SJCRH30 (cell line): ENCODE measurements around the gene POU6F2. TPM values are rescaled to one million over a fixed set of nuclear protein-coding genes. Genes with fewer than 3 reads are reported as not detected.
"Not testable (repeated sequence)": the region's sequence is repeated elsewhere in the genome, so short reads cannot be mapped to it uniquely, and the experiment has no call there.

Source experiments
- DNase-seq, 2 experiments: peaks; one replicate each; pipeline ENCODE4 v3.0.0-alpha.2; 2015 to 2020
- H3K27ac ChIP-seq: fragments of 250-450 bp; sonication (Bioruptor Pico); 2 replicates; pipeline ENCODE4 v1.5.1; 2020; ENCODE audit warnings: mild to moderate bottlenecking, moderate library complexity
- H3K27me3 ChIP-seq: fragments of 250-450 bp; sonication (Bioruptor Pico); 2 replicates; pipeline ENCODE4 v1.5.1; 2020; ENCODE audit warnings: mild to moderate bottlenecking, moderate library complexity
- H3K36me3 ChIP-seq: fragments of 250-450 bp; sonication (Bioruptor Pico); 2 replicates; pipeline ENCODE4 v1.5.1; 2020; ENCODE audit warnings: mild to moderate bottlenecking, moderate library complexity
- H3K4me1 ChIP-seq: fragments of 250-450 bp; sonication (Bioruptor Pico); 2 replicates; pipeline ENCODE4 v1.5.1; 2020; ENCODE audit warnings: mild to moderate bottlenecking, moderate library complexity
- H3K4me3 ChIP-seq: fragments of 250-450 bp; sonication (Bioruptor Pico); 2 replicates; pipeline ENCODE4 v1.5.1; 2020; ENCODE audit warnings: mild to moderate bottlenecking, moderate library complexity
- H3K9me3 ChIP-seq: fragments of 250-450 bp; sonication (Bioruptor Pico); replicated peaks from 2 replicates; pipeline ENCODE4 v1.5.1; 2020; ENCODE audit warnings: mild to moderate bottlenecking, moderate library complexity
- total RNA-seq: library from RNA; depleted of rRNA; stranded (reverse); fragments of >200 nt; shearing (Covaris generic); gene quantifications from 2 replicates; pipeline ENCODE4 v1.2.3, GENCODE V29; 2014

Gene POU6F2
- total RNA-seq, 1 experiment from 2014 or later = not detected

DNA sequence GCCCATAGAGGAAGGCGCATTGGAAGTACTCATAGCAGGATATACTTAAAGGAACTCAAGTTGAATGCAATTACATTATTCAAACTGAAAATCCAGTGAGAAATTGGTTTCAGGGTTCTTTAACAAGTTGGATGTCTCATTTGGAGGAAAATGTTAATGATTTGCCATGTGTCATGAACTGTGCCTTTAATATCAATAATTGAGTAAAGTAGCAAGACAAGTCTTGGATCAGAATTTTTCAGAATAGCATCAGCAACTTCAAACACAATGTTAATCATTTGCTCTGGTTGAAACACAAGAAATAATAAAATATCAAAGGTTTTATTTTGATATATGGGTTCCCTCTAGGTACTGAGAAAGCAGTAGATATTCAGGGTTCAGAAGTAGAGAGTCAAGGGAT lies 24.5 kb upstream of the POU6F2 start:
- Histone ChIP-seq H3K4me1 (no peaks in the 10 kb centered on the region), H3K27ac (no peak overlapping the region), H3K36me3 (no peaks in the 10 kb centered on the region), H3K27me3 (peaks cover 5% of the 10 kb centered on the region; the same call in 1 of the 2 replicates), H3K4me3 (no peak overlapping the region), H3K9me3 (no peaks in the 10 kb centered on the region)
- DNase-seq = no peak

DNA sequence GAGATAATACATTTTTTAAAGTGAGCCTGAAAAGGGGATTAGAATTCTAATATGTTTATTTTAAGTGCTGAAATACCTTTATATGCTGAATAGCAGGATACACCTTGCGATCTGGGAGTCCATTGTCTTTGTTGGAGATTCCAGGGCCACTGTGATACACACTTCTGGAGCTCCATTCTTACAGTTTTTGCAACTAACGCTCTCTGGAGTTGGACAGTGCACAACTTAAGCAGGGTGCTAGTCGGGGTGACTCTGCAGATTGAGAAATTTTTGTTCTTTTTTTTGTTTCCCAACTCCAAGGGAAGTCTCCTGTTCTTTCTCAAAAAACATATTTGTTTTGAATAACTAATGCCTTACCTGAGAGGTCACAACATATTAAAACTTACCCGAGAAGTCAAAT lies 23.7 kb upstream of the POU6F2 start:
- Histone ChIP-seq H3K27me3 (peaks cover 5% of the 10 kb centered on the region; the same call in 1 of the 2 replicates), H3K9me3 (no peaks in the 10 kb centered on the region), H3K4me3 (no peak overlapping the region), H3K27ac (no peak overlapping the region), H3K4me1 (no peaks in the 10 kb centered on the region), H3K36me3 (no peaks in the 10 kb centered on the region)
- DNase-seq = no peak

DNA sequence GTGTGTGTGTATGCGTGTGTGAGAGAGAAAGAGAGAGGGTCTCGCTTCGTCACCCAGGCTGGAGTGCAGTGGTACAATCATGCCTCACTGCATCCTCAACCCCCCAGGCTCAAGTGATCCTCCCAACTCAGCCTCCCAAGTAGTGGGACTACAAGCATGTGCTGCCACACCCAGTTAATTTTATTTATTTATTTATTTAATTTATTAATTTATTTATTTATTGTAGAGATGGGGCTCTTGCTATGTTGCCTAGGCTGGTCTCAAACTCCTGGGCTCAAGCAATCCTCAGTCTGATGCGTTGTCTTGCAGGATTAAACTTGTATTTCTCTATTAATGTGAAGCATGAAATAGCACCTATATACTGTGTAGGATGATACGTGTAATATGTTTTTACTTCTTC lies 21.8 kb upstream of the POU6F2 start:
- no peak for DNase-seq
- H3K4me1 ChIP-seq = no peaks in the 10 kb centered on the region
- H3K36me3 ChIP-seq = no peaks in the 10 kb centered on the region

DNA sequence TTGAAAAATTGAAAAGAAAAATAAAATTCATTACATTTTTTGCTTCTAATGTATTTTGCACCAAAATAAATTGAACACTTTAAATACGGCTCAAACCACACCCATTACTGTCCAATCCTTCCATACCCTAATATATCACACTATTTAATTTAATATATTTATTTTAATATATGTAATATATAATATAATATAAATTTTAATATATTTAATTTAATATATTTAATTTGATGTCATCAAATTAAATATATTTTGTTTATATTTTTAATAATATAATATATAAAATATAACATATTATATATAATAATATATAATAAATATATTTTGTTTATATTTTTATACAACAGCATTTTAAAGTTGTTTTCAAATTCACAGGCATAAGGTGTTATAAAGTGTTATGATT lies 15.7 kb upstream of the POU6F2 start:
- no peak overlapping the region for H3K27ac ChIP-seq

More for the DNA sequence above, 21.8 kb upstream of the POU6F2 start:
- H3K4me3 ChIP-seq = no peak overlapping the region
- H3K27ac ChIP-seq = no peak overlapping the region
- H3K27me3 ChIP-seq = peaks cover 5% of the 10 kb centered on the region; the same call in 1 of the 2 replicates
- H3K9me3 ChIP-seq = no peaks in the 10 kb centered on the region

DNA sequence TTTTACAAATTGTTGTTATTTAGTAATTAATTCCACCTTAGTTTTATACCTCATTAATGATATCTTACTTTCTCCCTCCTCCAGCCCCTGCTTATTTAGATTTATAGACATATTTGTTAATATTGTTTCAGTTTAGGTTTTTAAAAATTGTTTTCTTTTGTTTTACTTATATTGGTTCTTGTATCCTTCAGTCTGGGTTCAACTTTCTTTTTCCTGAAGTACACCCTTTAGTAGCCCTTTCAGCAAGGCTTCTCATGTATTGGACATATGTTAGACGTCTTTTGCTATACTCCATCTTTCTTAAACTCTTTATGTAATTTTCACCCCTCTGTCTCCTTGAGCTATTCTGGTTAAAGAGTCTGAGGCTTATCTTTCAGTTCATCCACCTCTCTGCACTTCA lies 12.8 kb upstream of the POU6F2 start:
- Histone ChIP-seq H3K9me3 (no peaks in the 10 kb centered on the region), H3K27me3 (no peaks in the 10 kb centered on the region), H3K36me3 (no peaks in the 10 kb centered on the region), H3K4me3 (no peak overlapping the region), H3K4me1 (no peaks in the 10 kb centered on the region), H3K27ac (no peak overlapping the region)
- no peak for DNase-seq

More for the DNA sequence above, 15.7 kb upstream of the POU6F2 start:
- H3K36me3 ChIP-seq = no peaks in the 10 kb centered on the region
- no peaks in the 10 kb centered on the region for H3K27me3 ChIP-seq
- no peaks in the 10 kb centered on the region for H3K4me1 ChIP-seq
- DNase-seq = no peak
- no peaks in the 10 kb centered on the region for H3K9me3 ChIP-seq
- H3K4me3 ChIP-seq = no peak overlapping the region

DNA sequence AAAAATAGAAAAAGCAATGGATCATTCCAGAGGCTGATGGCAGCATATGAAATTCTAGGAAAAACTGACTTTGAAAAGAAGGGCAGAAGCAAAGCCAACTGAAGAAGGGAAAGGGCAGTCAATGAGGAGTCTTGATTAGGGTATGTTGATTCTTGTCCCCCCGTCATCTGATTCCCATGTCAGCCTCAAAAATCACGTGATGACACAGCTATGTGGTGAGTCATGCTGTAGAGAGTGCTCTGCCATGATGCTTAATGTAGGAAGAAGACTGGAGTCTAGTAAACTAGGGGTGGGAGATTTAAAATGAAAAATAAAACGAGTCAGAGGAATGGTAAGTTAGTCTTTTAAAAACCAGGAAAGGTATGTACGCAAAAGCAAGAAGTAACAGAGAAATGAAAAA lies 3.9 kb upstream of the POU6F2 start:
- Histone ChIP-seq H3K4me1 (0 out of 2 replicates have a peak, but pooled peaks cover 3% of the 10 kb centered on the region), H3K4me3 (no peak overlapping the region), H3K36me3 (no peaks in the 10 kb centered on the region), H3K27ac (no peak overlapping the region), H3K9me3 (no peaks in the 10 kb centered on the region), H3K27me3 (no peaks in the 10 kb centered on the region)
- DNase-seq = peak in 1 of 2 experiments; percentile 11

DNA sequence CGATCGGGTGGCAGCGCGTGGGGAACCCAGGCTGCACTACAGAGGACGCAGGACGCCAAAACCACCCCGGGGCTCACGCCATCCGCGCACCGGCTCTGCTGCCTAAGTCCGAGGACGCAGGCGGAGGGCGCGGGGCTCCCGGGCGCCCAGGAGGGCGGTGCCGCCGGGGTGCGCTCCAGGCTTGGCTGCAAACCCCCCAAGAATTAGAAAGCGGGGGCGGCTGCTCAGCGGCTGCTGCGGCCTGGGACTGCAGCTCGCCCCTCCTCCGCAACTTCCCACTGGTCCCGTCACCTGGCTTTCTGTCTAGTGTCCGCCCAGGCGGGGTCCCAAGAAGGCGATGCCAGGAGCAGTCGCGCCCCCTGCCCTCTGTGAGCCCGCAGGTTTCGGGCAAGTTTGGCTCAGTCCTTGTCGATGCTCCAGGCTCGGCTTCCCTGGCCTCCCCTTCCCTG lies 1.7 kb upstream of the POU6F2 start:
- Histone ChIP-seq H3K36me3 (no peaks in the 10 kb centered on the region), H3K9me3 (no peaks in the 10 kb centered on the region), H3K4me3 (no peak overlapping the region), H3K27ac (no peak overlapping the region), H3K27me3 (no peaks in the 10 kb centered on the region), H3K4me1 (0 out of 2 replicates have a peak, but pooled peaks cover 3% of the 10 kb centered on the region)
- no peak for DNase-seq

DNA sequence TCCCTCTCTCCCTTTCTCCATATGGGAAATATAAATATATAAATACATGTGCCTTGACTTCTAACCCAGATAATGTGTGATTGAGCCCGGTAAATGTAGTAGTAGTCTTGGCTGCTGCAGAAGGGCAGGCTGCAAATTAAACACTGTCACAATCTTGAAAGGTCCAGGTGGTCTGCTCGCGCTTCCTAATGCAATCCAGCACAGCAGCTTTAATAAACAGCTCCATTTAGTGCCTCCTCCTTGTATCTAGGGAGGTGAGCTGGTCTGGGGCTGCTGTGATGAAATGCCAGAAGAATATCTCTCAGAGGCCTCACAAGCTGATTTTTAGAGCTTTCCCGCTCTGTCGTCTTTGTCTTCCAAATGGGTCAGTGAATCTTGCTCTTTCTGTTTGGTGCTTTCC lies 782 bp downstream of the POU6F2 start:
- H3K9me3 ChIP-seq = no peaks in the 10 kb centered on the region
- no peak overlapping the region for H3K27ac ChIP-seq
- H3K4me1 ChIP-seq = 0 out of 2 replicates have a peak, but pooled peaks cover 3% of the 10 kb centered on the region
- no peak for DNase-seq
- H3K36me3 ChIP-seq = no peaks in the 10 kb centered on the region
- H3K4me3 ChIP-seq = no peak overlapping the region
- no peaks in the 10 kb centered on the region for H3K27me3 ChIP-seq

DNA sequence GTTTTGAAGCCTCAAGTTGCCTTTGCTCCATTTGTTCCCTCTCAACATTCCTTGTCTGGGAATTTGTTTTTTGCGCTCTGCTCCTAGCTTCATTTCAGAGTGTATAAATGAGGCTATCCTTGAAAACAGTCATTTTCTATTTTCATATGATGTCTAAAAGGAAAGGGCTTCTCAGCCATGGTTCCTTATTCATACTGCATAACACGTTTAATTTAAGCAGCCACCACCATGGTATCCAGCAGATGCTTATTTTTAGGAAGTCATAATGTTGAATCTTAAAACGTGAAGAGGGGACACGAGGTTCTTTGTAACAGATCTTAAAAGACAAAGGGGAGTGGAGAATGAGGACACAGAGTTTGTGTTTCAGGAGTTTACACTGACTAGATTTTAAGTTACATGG lies 14.5 kb downstream of the POU6F2 start:
- Histone ChIP-seq H3K4me1 (no peaks in the 10 kb centered on the region), H3K9me3 (no peaks in the 10 kb centered on the region), H3K27ac (no peak overlapping the region), H3K4me3 (no peak overlapping the region), H3K27me3 (peaks cover 17% of the 10 kb centered on the region), H3K36me3 (no peaks in the 10 kb centered on the region)
- DNase-seq = no peak

DNA sequence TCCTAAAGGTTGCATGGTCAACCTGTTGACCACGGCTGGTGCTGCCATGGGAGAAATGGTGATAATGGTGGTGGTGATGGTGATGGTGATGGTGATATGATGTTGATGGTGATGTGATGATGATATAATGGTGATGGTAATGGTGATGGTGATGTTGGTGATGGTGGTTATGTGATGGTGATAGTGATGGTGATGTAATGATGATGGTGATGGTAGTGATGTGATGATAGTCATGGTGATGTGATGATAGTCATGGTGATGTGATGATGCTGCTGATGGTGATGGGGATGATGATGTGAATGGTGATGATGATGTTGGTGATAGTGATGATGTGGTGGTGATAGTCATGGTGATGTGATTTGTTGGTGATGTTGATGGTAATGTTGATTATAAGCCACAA lies 23.9 kb downstream of the POU6F2 start:
- H3K36me3 ChIP-seq = no peaks in the 10 kb centered on the region
- H3K4me1 ChIP-seq = no peaks in the 10 kb centered on the region
- no peaks in the 10 kb centered on the region; the same call in none of the 2 replicates for H3K27me3 ChIP-seq
- no peak overlapping the region for H3K27ac ChIP-seq
- H3K9me3 ChIP-seq = no peaks in the 10 kb centered on the region
- no peak for DNase-seq
- no peak overlapping the region for H3K4me3 ChIP-seq

DNA sequence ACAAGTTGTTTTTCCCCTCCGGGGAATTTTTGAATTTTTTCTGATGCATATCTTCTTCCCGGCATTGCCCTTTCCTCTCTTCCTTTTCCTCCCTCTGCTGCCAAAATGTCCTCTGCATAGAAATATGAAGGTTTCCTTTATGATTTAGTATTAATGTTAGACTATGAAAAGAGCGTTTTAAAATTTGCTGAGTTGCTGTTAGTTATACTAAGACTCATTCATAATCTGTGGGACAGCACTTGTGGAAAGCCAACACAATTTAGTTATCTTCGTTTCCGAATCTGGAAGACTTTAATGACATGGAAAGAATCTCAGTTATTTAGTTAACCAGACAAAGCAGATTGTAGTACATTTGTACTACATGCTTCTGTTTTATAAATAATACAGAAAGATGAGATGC lies 25.0 kb downstream of the POU6F2 start:
- H3K4me1 ChIP-seq = no peaks in the 10 kb centered on the region
- no peaks in the 10 kb centered on the region for H3K9me3 ChIP-seq
- DNase-seq = no peak
- H3K27me3 ChIP-seq = no peaks in the 10 kb centered on the region; the same call in none of the 2 replicates
- H3K4me3 ChIP-seq = no peak overlapping the region
- H3K27ac ChIP-seq = no peak overlapping the region
- no peaks in the 10 kb centered on the region for H3K36me3 ChIP-seq

DNA sequence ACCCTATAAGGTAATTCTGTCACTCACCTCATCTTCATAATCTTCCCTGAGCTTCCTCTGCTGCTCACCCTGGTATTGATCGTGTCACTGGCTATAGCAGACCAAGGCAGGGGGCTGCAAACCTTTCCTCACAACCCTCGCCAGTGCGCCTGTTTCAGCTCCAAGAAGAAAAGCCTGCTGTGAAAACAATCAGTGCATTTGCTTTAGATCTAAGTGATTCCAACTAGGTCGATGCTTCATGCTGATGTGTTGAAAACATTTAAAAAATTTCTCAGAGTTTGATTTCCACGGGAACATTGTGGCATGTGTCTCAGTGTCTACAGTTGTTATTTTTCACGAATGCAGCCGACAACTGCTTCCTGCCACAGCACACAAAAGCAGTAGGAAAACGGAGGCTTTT lies 27.3 kb downstream of the POU6F2 start:
- Histone ChIP-seq H3K27me3 (no peaks in the 10 kb centered on the region; the same call in none of the 2 replicates), H3K4me1 (no peaks in the 10 kb centered on the region), H3K9me3 (no peaks in the 10 kb centered on the region), H3K27ac (no peak overlapping the region), H3K36me3 (no peaks in the 10 kb centered on the region), H3K4me3 (no peak overlapping the region)
- DNase-seq = no peak

DNA sequence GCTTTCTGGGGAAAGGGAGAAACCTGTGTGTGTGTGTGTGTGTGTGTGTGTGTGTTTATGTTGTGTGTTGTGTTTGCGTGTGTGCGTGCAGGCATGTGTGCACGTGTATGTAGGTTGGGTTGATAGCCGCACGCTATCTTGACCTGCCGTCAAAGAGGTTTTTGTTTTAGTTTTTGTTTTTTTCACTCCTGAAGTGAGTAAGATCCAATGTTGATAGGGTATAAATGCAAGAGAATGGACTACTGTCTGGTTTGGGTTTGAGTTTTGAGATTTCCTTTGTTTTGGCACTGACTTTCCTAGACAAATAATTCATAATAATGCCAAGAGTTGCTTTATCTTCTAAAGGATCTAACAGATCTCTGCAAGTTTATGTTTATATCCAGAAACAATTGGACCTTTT lies 27.8 kb downstream of the POU6F2 start:
- Histone ChIP-seq H3K9me3 (no peaks in the 10 kb centered on the region), H3K4me1 (no peaks in the 10 kb centered on the region), H3K4me3 (no peak overlapping the region), H3K36me3 (no peaks in the 10 kb centered on the region), H3K27me3 (no peaks in the 10 kb centered on the region; the same call in none of the 2 replicates), H3K27ac (no peak overlapping the region)
- DNase-seq = no peak

DNA sequence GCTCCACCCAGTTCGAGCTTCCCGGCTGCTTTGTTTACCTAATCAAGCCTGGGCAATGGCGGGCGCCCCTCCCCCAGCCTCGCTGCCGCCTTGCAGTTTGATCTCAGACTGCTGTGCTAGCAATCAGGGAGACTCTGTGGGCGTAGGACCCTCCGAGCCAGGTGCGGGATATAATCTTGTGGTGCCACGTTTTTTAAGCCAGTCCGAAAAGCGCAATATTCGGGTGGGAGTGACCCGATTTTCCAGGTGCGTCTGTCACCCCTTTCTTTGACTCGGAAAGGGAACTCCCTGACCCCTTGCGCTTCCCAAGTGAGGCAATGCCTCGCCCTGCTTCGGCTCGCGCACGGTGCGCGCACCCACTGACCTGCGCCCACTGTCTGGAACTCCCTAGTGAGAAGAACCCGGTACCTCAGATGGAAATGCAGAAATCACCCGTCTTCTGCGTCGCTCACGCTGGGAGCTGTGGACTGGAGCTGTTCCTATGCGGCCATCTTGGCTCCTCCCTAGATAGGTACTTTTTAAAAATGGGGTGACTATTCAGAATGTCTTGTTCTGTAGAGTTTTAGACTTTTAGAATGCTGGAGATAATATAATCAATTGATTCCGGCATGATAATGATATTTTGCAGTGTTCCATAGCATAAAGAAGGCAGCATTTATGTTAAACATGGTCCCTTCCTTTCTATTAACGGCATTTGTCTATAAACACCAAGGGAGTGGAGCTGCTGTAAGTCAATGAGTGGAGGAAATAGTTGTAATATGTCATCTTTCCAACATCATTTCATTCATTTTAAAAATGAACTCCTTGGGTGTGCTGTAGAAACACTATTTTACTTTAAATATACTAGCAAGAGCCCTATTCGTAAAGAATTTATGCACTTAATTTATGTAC lies 35.6 kb downstream of the POU6F2 start:
- not testable (repeated sequence) for H3K27ac ChIP-seq, H3K4me3 ChIP-seq, H3K27me3 ChIP-seq, H3K4me1 ChIP-seq, H3K9me3 ChIP-seq, DNase-seq, H3K36me3 ChIP-seq

DNA sequence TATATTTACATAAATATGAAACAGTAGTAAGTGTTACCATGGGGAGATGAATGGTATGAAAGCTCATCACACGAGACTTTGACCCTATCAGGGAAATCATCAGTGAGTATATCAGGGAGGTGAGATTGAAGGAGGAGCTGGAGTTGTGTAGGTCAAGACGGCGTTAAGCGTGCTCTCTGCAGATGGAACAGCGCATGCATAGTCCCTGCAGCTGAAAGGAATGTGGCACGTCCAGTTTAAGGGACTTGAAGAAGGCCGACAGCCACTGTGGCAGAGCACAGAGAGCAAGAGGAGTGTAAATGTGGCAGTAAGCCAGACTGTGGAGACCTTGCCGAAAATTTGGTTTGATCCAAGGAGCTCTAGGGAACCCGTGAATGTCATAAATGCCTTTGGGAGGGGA lies 38.9 kb downstream of the POU6F2 start:
- no peaks in the 10 kb centered on the region for H3K36me3 ChIP-seq
- no peaks in the 10 kb centered on the region for H3K27me3 ChIP-seq
- H3K4me3 ChIP-seq = no peak overlapping the region
- H3K4me1 ChIP-seq = no peaks in the 10 kb centered on the region
- no peak for DNase-seq
- no peak overlapping the region for H3K27ac ChIP-seq
- H3K9me3 ChIP-seq = no peaks in the 10 kb centered on the region
